GM18519 (cell line): ENCODE data around the gene PAIP2B.

Experiments
- ATAC-seq: cut with Tn5 transposase; IDR thresholded peaks from one replicate; pipeline ENCODE4 v1.9.1; 2021; ENCODE audit warnings: mild to moderate bottlenecking, moderate library complexity; ENCODE audit not compliant: unreplicated experiment, low FRiP score

Gene PAIP2B

DNA sequence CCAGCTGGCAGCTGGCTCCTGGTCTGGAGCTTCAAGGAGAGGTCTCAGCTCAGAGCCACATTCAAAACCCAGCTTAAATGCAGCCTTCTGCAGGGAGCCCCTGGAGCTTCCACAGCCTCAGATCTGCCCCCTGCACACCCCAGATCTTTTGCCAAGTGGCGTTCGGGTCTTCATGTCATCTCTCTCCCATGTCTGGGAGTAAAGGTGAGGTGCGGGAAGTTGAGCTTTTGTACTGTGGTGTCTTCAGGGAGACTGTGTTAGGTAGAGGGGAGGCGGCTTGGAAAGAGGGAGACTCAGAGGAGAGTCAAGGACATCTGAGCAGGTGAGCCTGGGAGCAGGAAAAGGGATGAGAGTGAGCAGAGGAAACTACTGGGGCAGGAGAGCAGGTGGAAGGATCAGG is 71.1 kb downstream of the PAIP2B start:
- no peak for ATAC-seq

DNA sequence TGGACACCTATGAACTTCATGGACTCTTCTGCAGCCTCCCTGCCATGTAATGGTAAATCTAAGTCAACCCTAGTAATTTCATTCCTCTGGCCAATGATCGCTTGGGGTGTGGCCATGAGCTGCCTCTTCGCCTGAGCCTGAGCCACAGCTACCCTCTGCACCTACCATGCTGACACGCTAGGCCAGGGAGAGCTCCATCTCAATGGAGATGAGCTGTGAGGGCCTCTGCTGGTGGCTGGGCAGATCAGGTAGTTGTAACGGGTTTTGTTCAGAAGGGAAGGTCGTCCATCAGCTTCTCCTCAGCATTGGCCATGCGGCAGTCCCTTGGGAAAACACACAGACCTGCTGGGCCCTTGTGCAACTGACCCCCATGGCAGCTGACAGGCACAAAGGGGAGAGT is 72.1 kb downstream of the PAIP2B start:
- peak; percentile 67 for ATAC-seq

DNA sequence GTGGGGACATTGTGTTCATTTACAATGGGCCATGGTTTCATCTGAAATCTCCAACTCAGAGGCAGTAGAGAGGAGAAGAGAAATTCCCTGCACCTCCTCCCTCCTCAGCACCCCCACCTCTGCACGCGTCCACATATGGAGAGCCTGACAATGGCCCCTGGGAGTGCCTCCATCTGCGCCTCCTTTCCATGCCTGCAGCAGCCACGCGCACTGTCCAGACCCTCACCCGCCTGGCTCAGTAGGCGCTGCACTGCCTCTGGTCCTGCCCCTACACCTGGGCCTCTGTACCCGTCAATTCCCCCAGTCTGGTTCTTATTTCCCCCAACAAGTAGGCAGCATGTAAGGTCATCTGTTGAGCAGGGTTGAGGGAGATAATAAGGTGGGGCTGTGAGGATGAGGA is 72.6 kb downstream of the PAIP2B start:
- ATAC-seq = no peak

DNA sequence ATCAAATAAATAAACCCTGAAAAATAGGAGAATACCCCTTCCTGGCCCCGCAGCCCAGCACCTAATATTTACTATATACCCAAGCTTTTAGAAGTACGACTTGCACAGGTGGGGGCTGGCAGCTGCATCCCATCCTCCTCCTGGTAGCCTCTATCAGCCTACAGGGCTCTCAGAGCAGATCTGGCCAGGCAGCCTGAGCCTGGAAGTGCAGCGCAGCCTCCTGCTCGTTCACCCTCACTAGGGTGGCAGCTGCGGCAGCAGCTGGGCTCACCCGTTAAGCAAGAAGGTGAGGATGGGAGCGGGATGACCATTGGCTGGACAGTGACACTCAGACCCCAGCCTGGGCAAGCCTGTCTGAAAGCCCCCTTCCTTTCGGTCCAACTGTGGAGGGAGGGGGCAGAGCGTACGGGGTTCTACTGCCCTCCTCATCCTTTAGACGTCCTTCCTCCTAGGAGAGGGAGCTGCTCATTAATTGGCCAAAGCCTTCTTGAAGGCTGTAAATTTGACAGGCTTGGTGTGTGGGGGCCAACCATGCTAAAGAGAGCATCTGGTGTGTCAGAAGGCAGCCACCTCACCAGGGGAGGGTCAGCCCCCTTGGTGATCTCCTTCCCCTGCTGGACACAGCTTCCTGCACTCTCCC is 73.2 kb downstream of the PAIP2B start:
- ATAC-seq = no peak

DNA sequence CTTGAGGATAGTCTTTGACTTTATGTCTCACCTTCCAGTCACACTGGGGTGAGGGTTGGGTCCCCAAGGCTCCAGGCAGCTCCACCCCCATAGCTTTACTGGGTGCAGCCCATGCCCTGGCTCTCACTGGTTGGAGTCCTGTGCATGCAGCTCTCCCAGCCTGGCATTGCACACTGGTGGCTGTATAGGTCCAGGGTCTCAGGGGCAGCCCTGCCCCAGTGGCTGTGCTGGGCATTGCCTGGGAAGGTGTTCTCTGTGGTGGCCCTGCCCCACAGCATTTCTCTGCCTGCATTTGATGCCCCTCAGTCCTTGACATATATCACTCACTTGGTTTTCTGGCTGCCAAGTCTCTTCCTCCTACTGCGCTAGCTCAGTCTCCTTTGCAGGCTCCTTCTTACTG is 75.3 kb downstream of the PAIP2B start:
- no peak for ATAC-seq

DNA sequence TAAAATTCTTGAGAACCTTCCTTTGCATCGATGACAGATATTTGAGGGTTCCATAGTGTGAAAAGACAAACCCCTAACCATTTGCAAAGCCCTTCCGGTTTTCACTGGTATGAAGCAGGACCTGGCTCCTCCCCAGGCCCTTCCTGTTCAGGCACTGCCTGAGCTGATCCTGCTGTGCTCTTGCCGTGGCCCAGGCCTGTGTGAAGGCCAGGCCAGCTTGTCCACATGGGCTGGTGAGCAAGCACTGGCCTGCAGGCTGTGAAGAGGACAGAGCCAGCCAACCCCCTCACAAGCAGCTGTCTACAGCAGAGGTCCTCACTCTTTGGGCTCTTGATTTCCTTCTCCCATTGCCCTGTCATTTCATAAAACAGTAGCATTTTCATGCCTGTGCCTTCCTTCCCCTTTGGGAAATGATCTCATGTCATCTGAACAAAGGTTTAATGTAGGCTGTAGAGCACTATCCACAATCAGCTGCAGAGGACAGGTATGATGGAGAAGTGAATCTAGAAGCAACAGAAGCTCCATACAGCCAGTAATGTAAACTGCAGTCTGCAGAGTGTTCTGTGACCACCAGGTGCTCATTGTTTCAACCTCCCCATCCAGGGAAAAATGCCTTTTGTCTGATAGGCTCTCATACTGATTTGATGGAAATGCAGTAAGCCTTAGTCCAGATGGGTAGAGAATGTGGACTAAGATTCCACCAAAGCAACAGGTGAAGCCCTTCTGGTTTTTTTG is 76.7 kb downstream of the PAIP2B start:
- ATAC-seq = no peak

DNA sequence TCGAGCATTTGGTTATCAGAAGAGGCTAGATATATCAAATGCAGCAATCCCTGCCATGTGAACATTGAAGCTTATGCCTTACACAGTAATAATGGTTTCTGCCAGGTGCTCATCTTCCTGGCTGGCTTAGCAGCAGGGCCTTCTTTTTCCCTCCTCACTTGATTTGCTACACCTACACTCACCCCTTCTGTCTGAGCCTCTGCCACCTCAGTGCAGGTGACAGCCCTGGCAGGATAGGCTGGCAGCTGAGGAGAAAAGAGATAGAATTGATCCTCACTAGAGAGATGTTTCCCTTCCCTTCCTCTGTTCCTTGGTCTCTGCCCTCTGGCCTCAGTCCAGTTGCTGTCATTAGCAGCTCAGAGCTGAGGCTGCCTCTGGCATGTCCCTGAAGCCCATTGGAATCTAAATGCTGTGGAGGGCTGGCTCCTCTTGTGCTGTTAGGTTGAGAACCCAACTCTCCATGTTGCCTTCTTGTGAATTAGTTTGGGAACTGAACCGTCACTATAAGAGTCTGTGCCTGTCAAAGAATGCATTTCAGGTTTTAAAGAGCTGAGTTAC is 78.3 kb downstream of the PAIP2B start:
- no peak for ATAC-seq

DNA sequence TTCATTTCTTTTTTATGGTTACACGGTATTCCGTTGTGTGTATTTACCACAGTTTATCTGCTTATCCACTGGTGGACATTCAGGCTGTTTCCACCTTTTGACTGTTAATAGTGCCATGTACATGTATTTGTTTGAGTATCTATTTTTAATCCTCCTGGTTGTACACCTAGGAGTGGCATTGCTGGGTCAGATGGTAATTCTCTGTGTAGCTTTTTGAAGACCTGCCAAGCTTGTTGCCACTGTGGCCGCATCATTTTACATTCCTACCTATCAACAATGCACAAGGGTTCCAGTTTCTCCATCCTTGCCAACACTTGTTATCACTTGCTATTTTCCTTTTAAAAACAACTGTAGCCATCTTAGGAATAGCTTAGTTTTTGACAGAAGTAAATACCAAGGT is 83.1 kb downstream of the PAIP2B start:
- no peak for ATAC-seq

DNA sequence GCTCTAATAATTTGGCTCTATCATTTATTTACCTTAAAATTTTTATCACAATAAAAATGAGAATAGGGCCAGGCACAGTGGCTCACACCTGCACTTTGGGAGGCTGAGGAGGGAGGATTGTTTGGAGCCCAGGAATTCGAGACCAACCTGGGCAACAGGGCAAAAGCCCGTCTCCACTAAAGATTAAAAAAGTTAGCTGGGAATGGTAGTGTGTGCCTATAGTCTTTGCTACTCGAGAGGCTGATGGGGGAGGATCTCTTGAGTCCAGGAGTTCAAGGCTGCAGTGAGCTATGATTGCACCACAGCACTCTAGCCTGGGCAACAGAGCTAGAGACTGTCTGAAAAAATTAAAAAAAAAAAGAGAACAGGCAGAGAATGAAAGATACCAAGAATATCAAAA is 90.7 kb downstream of the PAIP2B start:
- no peak for ATAC-seq

DNA sequence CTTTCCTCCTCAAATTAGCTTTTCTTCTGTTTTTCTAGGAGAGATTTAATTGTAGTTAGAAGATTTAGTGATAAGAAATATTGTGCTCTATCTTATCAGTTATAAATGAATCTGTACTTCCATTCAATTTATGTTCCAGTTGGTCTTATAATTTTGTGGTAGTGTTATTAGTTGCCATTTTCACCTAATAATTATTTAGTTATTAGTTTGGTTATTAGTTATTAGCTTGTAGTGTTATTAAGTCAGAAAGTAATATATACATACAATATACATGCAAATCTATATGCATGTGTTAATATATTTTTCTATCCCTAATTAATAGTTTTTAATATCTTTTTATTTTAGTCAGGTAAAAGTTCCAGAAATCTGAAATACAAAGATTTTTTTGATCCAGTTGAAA is 93.3 kb downstream of the PAIP2B start:
- ATAC-seq = no peak
